Measurements from ENCODE around the gene C2orf66.

- no peak for TF ChIP-seq CTCF (IDR thresholded peaks at IDR 0.05)
- TF ChIP-seq POLR2A (IDR thresholded peaks at IDR 0.05): no peak
Observed at GRCh38 chr2:196809260-196809659, at the start of gene C2orf66.
